Measurements from ENCODE around the gene NME1.

Gene NME1

GRCh38 chr17:51197754-51198153 lies 44.4 kb downstream of the NME1 start:
- no peak for DNase-seq

GRCh38 chr17:51200295-51200694 lies 46.9 kb downstream of the NME1 start:
- no peak for DNase-seq

DNA sequence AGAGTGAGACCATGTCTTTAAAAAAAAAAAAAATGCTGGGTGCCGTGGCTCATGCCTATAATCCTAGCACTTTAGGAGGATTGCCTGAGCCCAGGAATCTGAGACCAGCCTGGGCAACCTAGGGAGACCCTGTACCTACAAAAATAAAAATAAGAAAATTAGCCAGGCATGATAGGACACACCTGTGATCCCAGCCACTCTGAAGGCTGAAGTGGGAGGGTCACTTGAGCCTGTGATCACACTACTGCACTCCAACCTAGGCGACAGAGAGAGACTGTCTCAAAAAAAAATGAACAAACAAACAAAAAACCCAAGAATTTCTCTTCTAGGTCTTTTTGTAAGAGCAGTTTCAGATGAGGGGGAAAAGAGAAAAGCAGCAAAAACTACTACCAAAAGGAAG lies 47.5 kb downstream of the NME1 start:
- no peak for DNase-seq

DNA sequence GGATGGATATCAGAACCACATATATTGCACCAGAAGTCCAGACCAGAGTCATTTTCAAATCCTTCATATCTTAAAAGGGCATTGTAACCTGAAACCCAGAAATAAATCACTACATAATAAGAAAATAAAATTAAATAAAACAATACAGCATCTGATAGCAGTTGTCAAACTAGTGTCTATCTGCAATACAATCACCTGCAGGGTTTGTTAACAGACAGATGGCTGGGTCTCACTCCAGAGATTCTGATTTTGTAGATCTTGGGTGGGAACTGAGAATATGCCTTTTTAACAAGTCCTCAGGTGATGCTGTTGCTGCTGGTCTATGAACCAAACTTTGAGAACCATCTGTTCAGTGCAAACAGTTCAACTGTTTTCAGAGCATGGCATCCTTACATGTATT lies 50.5 kb downstream of the NME1 start:
- DNase-seq: no peak

All from COR-L47 (cell line).